GM12878 (cell line): ENCODE measurements around the gene ZSCAN5B.

ENCODE experiments used
- BHLHE40 ChIP-seq, 2 experiments: fragments of 450-650 bp in 1 of 2; IDR thresholded peaks; 2 replicates each; pipeline ENCODE4 v1.6.1; 2011 to 2017; ENCODE audit warnings: low read depth in 2 of 2, borderline replicate concordance in 1 of 2, improper control_type of control experiment in 1 of 2, low read length in 1 of 2, mild to moderate bottlenecking in 1 of 2
- CREB1 ChIP-seq: IDR thresholded peaks from 2 replicates; pipeline ENCODE4 v1.6.1; 2012; ENCODE audit warnings: low read depth, mild to moderate bottlenecking, inconsistent platforms
- CTCF ChIP-seq, 3 experiments: IDR thresholded peaks in 2 of 3; conservative IDR thresholded peaks in 1 of 3; 2 replicates each; pipeline ENCODE4 v1.5.1; 2011; ENCODE audit warnings: low read depth in 3 of 3, low read length in 3 of 3, mild to moderate bottlenecking in 3 of 3, control low read depth in 2 of 3, moderate library complexity in 2 of 3, inconsistent platforms in 1 of 3, mixed read lengths in 1 of 3; ENCODE audit not compliant: control insufficient read depth in 2 of 3, insufficient read depth in 1 of 3; ENCODE audit errors: extremely low read depth in 1 of 3
- IKZF1 ChIP-seq: fragments of 450-650 bp; conservative IDR thresholded peaks from 2 replicates; pipeline ENCODE4 v1.6.1; 2017; ENCODE audit warnings: antibody characterized with exemption, mild to moderate bottlenecking
- JUND ChIP-seq: IDR thresholded peaks from 2 replicates; pipeline ENCODE4 v1.6.1; 2012; ENCODE audit warnings: low read depth, mild to moderate bottlenecking, low read length, improper control_type of control experiment, moderate library complexity
- MLLT1 ChIP-seq: fragments of 450-650 bp; IDR thresholded peaks from 2 replicates; pipeline ENCODE4 v1.6.1; 2016; ENCODE audit warnings: mild to moderate bottlenecking
- MYC ChIP-seq: IDR thresholded peaks from 2 replicates; pipeline ENCODE4 v1.6.1; 2011; ENCODE audit warnings: mild to moderate bottlenecking, low read length, moderate library complexity, inconsistent platforms; ENCODE audit not compliant: insufficient read depth, insufficient replicate concordance, insufficient read length, severe bottlenecking
- NRF1 ChIP-seq: conservative IDR thresholded peaks from 2 replicates; pipeline ENCODE4 v1.6.1; 2011; ENCODE audit warnings: mild to moderate bottlenecking, low read depth, low read length, improper control_type of control experiment
- POLR2A ChIP-seq: IDR thresholded peaks from 2 replicates; pipeline ENCODE4 v1.6.1; 2011; ENCODE audit warnings: low read depth, mild to moderate bottlenecking, low read length
- SRF ChIP-seq, 2 experiments: IDR thresholded peaks; 2 replicates each; pipeline ENCODE4 v1.6.1; 2011; ENCODE audit warnings: low read depth in 2 of 2, low read length in 2 of 2, mild to moderate bottlenecking in 1 of 2, moderate library complexity in 1 of 2
- TAF1 ChIP-seq: IDR thresholded peaks from 2 replicates; pipeline ENCODE4 v1.6.1; 2011; ENCODE audit warnings: mild to moderate bottlenecking, low read depth, low read length, borderline replicate concordance
- TCF7 ChIP-seq: IDR thresholded peaks from 2 replicates; pipeline ENCODE4 v1.6.1; 2014; ENCODE audit warnings: antibody characterized with exemption, borderline replicate concordance

DNA sequence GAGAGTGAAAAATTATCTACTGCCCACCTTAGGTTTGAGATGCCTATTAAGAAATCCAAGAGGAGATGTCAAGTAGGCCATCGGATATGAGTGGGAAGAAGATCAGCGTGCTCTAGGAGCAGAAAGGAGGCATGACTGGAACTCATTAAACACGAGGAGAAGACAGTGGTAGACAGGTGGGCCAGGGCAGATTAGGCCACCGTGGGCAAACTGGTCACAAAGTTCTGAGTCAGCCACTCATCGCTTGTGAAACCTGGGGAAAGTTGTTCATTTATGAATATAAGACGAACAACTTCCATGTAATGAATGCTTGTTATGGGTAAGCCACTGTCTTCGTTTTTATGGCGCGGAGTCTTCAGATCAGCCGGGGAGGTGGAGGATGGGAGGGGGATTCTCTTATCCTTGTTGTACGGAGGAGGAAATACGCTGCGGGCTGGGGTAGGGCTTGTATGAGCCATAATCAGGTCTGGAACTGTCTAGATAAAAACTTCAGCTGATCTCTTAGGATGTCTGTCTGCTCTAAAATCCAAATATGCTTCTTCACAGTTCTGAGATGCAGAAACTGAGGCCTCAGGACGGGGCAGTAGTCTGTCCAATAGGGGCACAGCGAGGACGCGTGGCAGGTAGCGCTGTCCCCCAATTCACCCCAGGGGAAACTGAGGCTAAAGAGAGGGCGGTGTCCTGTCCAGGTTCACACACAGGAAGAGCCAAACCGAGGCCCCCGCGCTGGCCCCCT lies 57.6 kb downstream of the ZSCAN5B start:
- TF ChIP-seq JUND (no peak), NRF1 (no peak), MLLT1 (no peak), SRF (IDR thresholded peaks at IDR 0.05; ENCODE audit: low read depth in 2 of 2, low read length in 2 of 2) (no peak), IKZF1 (no peak), CTCF (IDR thresholded peaks at IDR 0.05 in 2 of 3, conservative IDR thresholded peaks at IDR 0.05 in 1 of 3; ENCODE audit: control insufficient read depth in 2 of 3, extremely low read depth in 1 of 3, insufficient read depth in 1 of 3, low read depth in 3 of 3, low read length in 3 of 3) (no peak), BHLHE40 (IDR thresholded peaks at IDR 0.05; ENCODE audit: borderline replicate concordance in 1 of 2, low read depth in 2 of 2, low read length in 1 of 2) (no peak), TCF7 (no peak), CREB1 (no peak), POLR2A (no peak), TAF1 (no peak), MYC (no peak)
